Upper lobe of left lung (tissue), 4 donors: Measurements from ENCODE around the gene NPAS1.

Experiments used
- CTCF ChIP-seq, 6 experiments: fragments of 450-650 bp in 4 of 6; fragments of 200-600 bp in 2 of 6; sonication (generic) in 2 of 6; IDR thresholded peaks; one replicate each; pipeline ENCODE4 v1.5.1; 2016 to 2019; ENCODE audit warnings: antibody characterized with exemption in 6 of 6
- EP300 ChIP-seq, 4 donors: sonication (generic); formaldehyde crosslinking; IDR thresholded peaks; one replicate each; pipeline ENCODE4 v1.5.1; 2017; ENCODE audit warnings: antibody characterized with exemption in 4 of 4, control low read depth in 2 of 4

- TF ChIP-seq EP300 (IDR thresholded peaks at IDR 0.05) (no peak), CTCF (IDR thresholded peaks at IDR 0.05) (no peak)
These were observed 1.4 kb downstream of the NPAS1 start for GRCh38 chr19:47020992-47021496.
